PC-9 (cell line): ENCODE data around the gene FES. TPM values are rescaled to one million over a fixed set of nuclear protein-coding genes. Genes with fewer than 3 reads are reported as not detected.

ENCODE experiments used
- BruUV-seq: library from RNA; stranded (reverse); fragments of 400-500 nt; replicated peaks from 2 replicates; lab custom pipeline; 2021; lab: Mats Ljungman, UMichigan
- CTCF ChIA-PET: fragments of 300-600 bp; sonication (Branson Sonifier 250); formaldehyde crosslinking; loops from one replicate; lab custom pipeline; 2022; ENCODE audit warnings: antibody characterized with exemption; lab: Charles Lee
- POLR2A ChIA-PET: fragments of 300-600 bp; sonication (Branson Sonifier 250); formaldehyde crosslinking; loops from one replicate; lab custom pipeline; 2022; ENCODE audit warnings: antibody characterized with exemption; ENCODE audit not compliant: unreplicated experiment; lab: Charles Lee
- DNase-seq, 2 experiments: peaks; one replicate each; pipeline versions ENCODE4 v3.0.0 to v3.0.0-alpha.2; 2015 to 2022; ENCODE audit warnings: mixed read lengths in 1 of 2
- H2AFZ ChIP-seq: fragments of 200-600 bp; sonication (generic); 2 replicates; pipeline ENCODE4 v1.8.1; 2017; ENCODE audit warnings: antibody characterized with exemption
- H3F3A ChIP-seq: fragments of 200-600 bp; sonication (generic); 2 replicates; pipeline ENCODE4 v1.8.1; 2017; ENCODE audit warnings: antibody characterized with exemption, mild to moderate bottlenecking, low read depth; ENCODE audit not compliant: insufficient read depth
- H3K27ac ChIP-seq: fragments of 200-600 bp; sonication (generic); 2 replicates; pipeline ENCODE4 v1.6.1; 2016; ENCODE audit warnings: mixed run types
- H3K27me3 ChIP-seq: fragments of 200-600 bp; sonication (generic); 2 replicates; pipeline ENCODE4 v1.6.1; 2016; ENCODE audit warnings: low read depth, mixed run types; ENCODE audit not compliant: insufficient read depth
- H3K36me3 ChIP-seq: fragments of 200-600 bp; sonication (generic); 2 replicates; pipeline ENCODE4 v1.6.1; 2016; ENCODE audit warnings: low read depth, mixed run types
- H3K4me1 ChIP-seq: fragments of 200-600 bp; sonication (generic); replicated peaks from 2 replicates; pipeline ENCODE4 v1.6.1; 2016; ENCODE audit warnings: mixed run types; ENCODE audit not compliant: insufficient read depth
- H3K4me2 ChIP-seq: fragments of 200-600 bp; sonication (generic); 2 replicates; pipeline ENCODE4 v1.6.1; 2017; ENCODE audit warnings: mixed run types
- H3K4me3 ChIP-seq: fragments of 200-600 bp; sonication (generic); 2 replicates; pipeline ENCODE4 v1.6.1; 2016; ENCODE audit warnings: mixed run types
- H3K79me2 ChIP-seq: fragments of 200-600 bp; sonication (generic); 2 replicates; pipeline ENCODE4 v1.6.1; 2017; ENCODE audit warnings: low read depth, mixed run types
- H3K9me2 ChIP-seq: fragments of 200-600 bp; sonication (generic); 2 replicates; pipeline ENCODE4 v1.8.1; 2017; ENCODE audit warnings: mild to moderate bottlenecking; ENCODE audit not compliant: insufficient read depth
- H3K9me3 ChIP-seq: fragments of 200-600 bp; sonication (generic); 2 replicates; pipeline ENCODE4 v1.8.1; 2016; ENCODE audit warnings: low read depth; ENCODE audit not compliant: insufficient read depth
- H4K20me1 ChIP-seq: fragments of 200-600 bp; sonication (generic); 2 replicates; pipeline ENCODE4 v1.8.1; 2017; ENCODE audit not compliant: insufficient read depth
- CTCF ChIP-seq: fragments of 200-600 bp; sonication (generic); conservative IDR thresholded peaks from 2 replicates; pipeline ENCODE4 v1.6.1; 2017; ENCODE audit warnings: mixed run types, antibody characterized with exemption, mild to moderate bottlenecking, moderate library complexity
- EZH2 ChIP-seq: fragments of 200-600 bp; sonication (generic); IDR thresholded peaks from 2 replicates; pipeline ENCODE4 v1.8.0; 2017; ENCODE audit warnings: antibody characterized with exemption, low read depth
- intact Hi-C: fragments of 100-400 bp; cut with micrococcal nuclease; formaldehyde crosslinking; loops from one replicate; pipeline ENCODE4 v1.10.0; 2022; ENCODE audit not compliant: unreplicated experiment
- total RNA-seq: library from RNA; stranded (reverse); gene quantifications from 2 replicates; pipeline ENCODE4 v1.2.3, GENCODE V29; 2021

FES gene
- total RNA-seq, 1 experiment from 2014 or later = 3.8 TPM

- ChIA-PET POLR2A (no interaction called here), CTCF (interaction anchor here (0.6 kb wide), 1 partner anchor 368 kb away, joined by 3 read pairs; no protein-coding TSS in a partner anchor)
- no peaks in the 10 kb centered on the region for H3K36me3 ChIP-seq
Measured at GRCh38 chr15:90917569-90917968, 33.3 kb downstream of the FES start.

GRCh38 chr15:90918034-90918788 is 33.9 kb downstream of the FES start:
- no peaks in the 10 kb centered on the region for H3K79me2 ChIP-seq
- H3K4me1 ChIP-seq = no peaks in the 10 kb centered on the region
- no peaks in the 10 kb centered on the region for H3F3A ChIP-seq
- no TSS peak for BruUV-seq
- H3K36me3 ChIP-seq = no peaks in the 10 kb centered on the region
- no peak overlapping the region for H2AFZ ChIP-seq
- no peaks in the 10 kb centered on the region for H3K9me3 ChIP-seq
- H3K4me2 ChIP-seq = no peak overlapping the region
- H3K27me3 ChIP-seq = no peaks in the 10 kb centered on the region
- H3K9me2 ChIP-seq = no peaks in the 10 kb centered on the region
- POLR2A ChIA-PET = no interaction called here
- intact Hi-C loops = no loop called here
- CTCF ChIA-PET = interaction anchor here (0.6 to 0.7 kb wide), 3 partner anchors 9 to 368 kb away, joined by 3 to 7 read pairs (median 3); no protein-coding TSS in a partner anchor
- H3K4me3 ChIP-seq = no peak overlapping the region
- TF ChIP-seq EZH2 (no peak), CTCF (no peak)
- no peaks in the 10 kb centered on the region for H4K20me1 ChIP-seq
- no peak overlapping the region for H3K27ac ChIP-seq
- no peak for DNase-seq

More at GRCh38 chr15:90917569-90917968, 33.3 kb downstream of the FES start:
- Histone ChIP-seq H3K9me2 (no peaks in the 10 kb centered on the region), H3K4me2 (no peak overlapping the region), H3K9me3 (no peaks in the 10 kb centered on the region), H4K20me1 (no peaks in the 10 kb centered on the region), H3K79me2 (no peaks in the 10 kb centered on the region), H3K27me3 (no peaks in the 10 kb centered on the region), H2AFZ (no peak overlapping the region), H3K4me3 (no peak overlapping the region), H3K4me1 (no peaks in the 10 kb centered on the region), H3F3A (no peaks in the 10 kb centered on the region), H3K27ac (no peak overlapping the region)
- DNase-seq = no peak
- TF ChIP-seq EZH2 (no peak), CTCF (no peak)
- intact Hi-C loops = no loop called here
- no TSS peak for BruUV-seq

GRCh38 chr15:90918835-90919234 is 34.5 kb downstream of the FES start:
- Histone ChIP-seq H3K27ac (no peak overlapping the region), H3K4me3 (no peak overlapping the region), H3F3A (no peaks in the 10 kb centered on the region), H3K4me2 (no peak overlapping the region), H3K79me2 (no peaks in the 10 kb centered on the region), H3K9me2 (no peaks in the 10 kb centered on the region), H3K27me3 (no peaks in the 10 kb centered on the region), H2AFZ (no peak overlapping the region), H3K36me3 (no peaks in the 10 kb centered on the region), H3K9me3 (no peaks in the 10 kb centered on the region), H4K20me1 (no peaks in the 10 kb centered on the region), H3K4me1 (no peaks in the 10 kb centered on the region)
- intact Hi-C loops = no loop called here
- BruUV-seq = no TSS peak
- DNase-seq = no peak
- TF ChIP-seq CTCF (no peak), EZH2 (no peak)
- ChIA-PET POLR2A (no interaction called here), CTCF (interaction anchor here (0.6 to 0.7 kb wide), 2 partner anchors 9 to 11 kb away, joined by 3 to 7 read pairs; no protein-coding TSS in a partner anchor)
